Skeletal muscle satellite cell (primary cell): Measurements from ENCODE around the gene WWOX.

ENCODE experiments used
- H3K27me3 ChIP-seq: 2 replicates; pipeline ENCODE4 v1.7.0; 2013; ENCODE audit warnings: low read length; ENCODE audit not compliant: control insufficient read depth, insufficient read depth
- H3K36me3 ChIP-seq: 2 replicates; pipeline ENCODE4 v1.7.0; 2013; ENCODE audit warnings: mild to moderate bottlenecking, control low read depth, low read length; ENCODE audit not compliant: insufficient read depth
- H3K4me1 ChIP-seq: 2 replicates; pipeline ENCODE4 v1.7.0; 2013; ENCODE audit warnings: low read length; ENCODE audit not compliant: control insufficient read depth, insufficient read depth
- H3K4me2 ChIP-seq: 2 replicates; pipeline ENCODE4 v1.7.0; 2013; ENCODE audit warnings: mild to moderate bottlenecking, low read length
- H3K4me3 ChIP-seq: 2 replicates; pipeline ENCODE4 v1.7.0; 2013; ENCODE audit warnings: low read length
- H3K9ac ChIP-seq: 2 replicates; pipeline ENCODE4 v1.7.0; 2013; ENCODE audit warnings: mild to moderate bottlenecking, low read depth, low read length, moderate library complexity
- H3K9me3 ChIP-seq: replicated peaks from 2 replicates; pipeline ENCODE4 v1.7.0; 2013; ENCODE audit warnings: mild to moderate bottlenecking, control low read depth, low read length

The WWOX gene

GRCh38 chr16:79163691-79164387 lies 1064.4 kb downstream of the WWOX start:
- Histone ChIP-seq H3K9ac (no peak overlapping the region), H3K4me2 (no peak overlapping the region), H3K4me1 (no peaks in the 10 kb centered on the region), H3K9me3 (no peaks in the 10 kb centered on the region), H3K27me3 (no peaks in the 10 kb centered on the region), H3K36me3 (no peaks in the 10 kb centered on the region), H3K4me3 (no peak overlapping the region)

- H3K36me3 ChIP-seq: no peaks in the 10 kb centered on the region
- no peak overlapping the region for H3K4me2 ChIP-seq
- no peak overlapping the region for H3K4me3 ChIP-seq
Observed at GRCh38 chr16:79164388-79164995, 1065.0 kb downstream of the WWOX start.

GRCh38 chr16:79165079-79165478 lies 1065.6 kb downstream of the WWOX start:
- Histone ChIP-seq H3K4me1 (peaks cover 7% of the 10 kb centered on the region), H3K4me2 (no peak overlapping the region), H3K27me3 (no peaks in the 10 kb centered on the region), H3K4me3 (no peak overlapping the region), H3K9ac (no peak overlapping the region), H3K9me3 (peaks cover 2% of the 10 kb centered on the region), H3K36me3 (no peaks in the 10 kb centered on the region)

More at GRCh38 chr16:79164388-79164995, 1065.0 kb downstream of the WWOX start:
- H3K9me3 ChIP-seq: no peaks in the 10 kb centered on the region
- no peaks in the 10 kb centered on the region for H3K27me3 ChIP-seq
- no peak overlapping the region for H3K9ac ChIP-seq
- H3K4me1 ChIP-seq: peaks cover 5% of the 10 kb centered on the region

- no peaks in the 10 kb centered on the region for H3K27me3 ChIP-seq
- H3K9me3 ChIP-seq: peaks cover 2% of the 10 kb centered on the region
- peaks cover 7% of the 10 kb centered on the region for H3K4me1 ChIP-seq
- H3K36me3 ChIP-seq: no peaks in the 10 kb centered on the region
- no peak overlapping the region for H3K4me2 ChIP-seq
- no peak overlapping the region for H3K4me3 ChIP-seq
- H3K9ac ChIP-seq: no peak overlapping the region
Observed at GRCh38 chr16:79165506-79165905, 1066.1 kb downstream of the WWOX start.

GRCh38 chr16:79167893-79168292 lies 1068.4 kb downstream of the WWOX start:
- Histone ChIP-seq H3K4me1 (peaks cover 7% of the 10 kb centered on the region), H3K9ac (no peak overlapping the region), H3K36me3 (no peaks in the 10 kb centered on the region), H3K9me3 (peaks cover 2% of the 10 kb centered on the region), H3K4me2 (no peak overlapping the region), H3K4me3 (no peak overlapping the region), H3K27me3 (no peaks in the 10 kb centered on the region)

GRCh38 chr16:79168321-79168720 lies 1068.9 kb downstream of the WWOX start:
- no peaks in the 10 kb centered on the region for H3K27me3 ChIP-seq
- peaks cover 2% of the 10 kb centered on the region for H3K9me3 ChIP-seq
- H3K4me3 ChIP-seq: no peak overlapping the region
- H3K9ac ChIP-seq: no peak overlapping the region
- no peaks in the 10 kb centered on the region for H3K36me3 ChIP-seq
- H3K4me2 ChIP-seq: no peak overlapping the region
- peaks cover 7% of the 10 kb centered on the region for H3K4me1 ChIP-seq

- Histone ChIP-seq H3K27me3 (no peaks in the 10 kb centered on the region), H3K4me1 (peaks cover 7% of the 10 kb centered on the region), H3K4me3 (no peak overlapping the region), H3K9me3 (peaks cover 2% of the 10 kb centered on the region), H3K4me2 (no peak overlapping the region), H3K36me3 (no peaks in the 10 kb centered on the region), H3K9ac (no peak overlapping the region)
Observed at GRCh38 chr16:79169239-79169638, 1069.8 kb downstream of the WWOX start.

- H3K4me2 ChIP-seq: no peak overlapping the region
- H3K9me3 ChIP-seq: peaks cover 2% of the 10 kb centered on the region
- H3K27me3 ChIP-seq: no peaks in the 10 kb centered on the region
- no peak overlapping the region for H3K9ac ChIP-seq
- H3K4me1 ChIP-seq: peaks cover 7% of the 10 kb centered on the region
- H3K36me3 ChIP-seq: no peaks in the 10 kb centered on the region
- H3K4me3 ChIP-seq: no peak overlapping the region
Observed at GRCh38 chr16:79170555-79171246, 1071.2 kb downstream of the WWOX start.

- H3K27me3 ChIP-seq: no peaks in the 10 kb centered on the region
- peaks cover 7% of the 10 kb centered on the region for H3K4me1 ChIP-seq
- H3K9me3 ChIP-seq: peaks cover 5% of the 10 kb centered on the region
- no peak overlapping the region for H3K9ac ChIP-seq
- H3K36me3 ChIP-seq: no peaks in the 10 kb centered on the region
- no peak overlapping the region for H3K4me3 ChIP-seq
- no peak overlapping the region for H3K4me2 ChIP-seq
Observed at GRCh38 chr16:79171504-79171903, 1072.0 kb downstream of the WWOX start.

GRCh38 chr16:79171931-79172705 lies 1072.7 kb downstream of the WWOX start:
- H3K27me3 ChIP-seq: no peaks in the 10 kb centered on the region
- H3K36me3 ChIP-seq: no peaks in the 10 kb centered on the region
- no peak overlapping the region for H3K4me3 ChIP-seq
- no peak overlapping the region for H3K9ac ChIP-seq
- H3K4me1 ChIP-seq: peaks cover 7% of the 10 kb centered on the region
- no peak overlapping the region for H3K4me2 ChIP-seq
- peaks cover 5% of the 10 kb centered on the region for H3K9me3 ChIP-seq

- H3K36me3 ChIP-seq: no peaks in the 10 kb centered on the region
- no peak overlapping the region for H3K4me2 ChIP-seq
- no peaks in the 10 kb centered on the region for H3K27me3 ChIP-seq
- no peak overlapping the region for H3K9ac ChIP-seq
- H3K9me3 ChIP-seq: peaks cover 5% of the 10 kb centered on the region
- H3K4me1 ChIP-seq: peaks cover 7% of the 10 kb centered on the region
- no peak overlapping the region for H3K4me3 ChIP-seq
Observed at GRCh38 chr16:79172976-79173500, 1073.6 kb downstream of the WWOX start.
